Stimulated activated CD8-positive, alpha-beta memory T cell treated with anti-CD3 and anti-CD28 coated beads, Interleukin-4, amount 100 ng/mL, for 1 hour (primary cell): ENCODE measurements around the gene FAM72A.
"Not testable (repeated sequence)": the region's sequence is repeated elsewhere in the genome, so short reads cannot be mapped to it uniquely, and the experiment has no call there.

Experiments
- DNase-seq, 2 donors: peaks; one replicate each; pipeline ENCODE4 v3.0.0-alpha.2; 2020; ENCODE audit warnings: low read depth in 2 of 2, low spot score in 1 of 2

FAM72A gene

GRCh38 chr1:206169794-206170193 is 32.8 kb downstream of the FAM72A start:
- DNase-seq: not testable (repeated sequence)

DNA sequence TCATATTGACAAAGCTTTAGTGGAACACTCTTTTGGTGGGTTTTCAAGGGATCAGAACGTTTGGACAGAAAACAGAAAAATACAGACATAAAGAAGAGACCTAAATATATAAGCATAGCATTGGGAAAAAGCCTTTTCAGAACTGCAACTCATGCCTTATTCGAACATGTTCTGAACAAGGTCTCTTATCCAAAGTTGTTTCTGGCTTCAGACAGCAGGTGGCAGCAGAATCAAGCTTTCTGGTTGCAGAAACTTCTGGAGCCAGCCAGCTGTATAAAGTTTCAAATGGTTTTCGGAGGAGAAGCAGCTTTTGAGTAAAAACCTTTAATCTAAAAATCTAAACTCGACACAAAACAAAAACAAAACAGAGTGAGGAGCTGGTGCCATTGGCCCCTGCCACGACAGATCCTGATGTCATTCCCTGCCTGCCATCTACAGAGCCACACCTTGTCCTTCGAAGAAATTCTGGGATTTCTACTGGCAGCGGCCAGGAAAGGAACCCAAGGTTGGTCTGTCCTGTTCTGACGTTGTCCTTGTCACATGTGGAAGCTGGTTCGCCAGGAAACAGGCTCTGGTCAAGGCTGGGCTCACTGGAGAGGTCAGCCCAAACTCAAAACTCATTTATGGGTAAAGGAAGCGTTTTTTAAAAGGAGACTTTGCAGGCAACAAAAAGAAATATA is 35.1 kb downstream of the FAM72A start:
- DNase-seq: not testable (repeated sequence)

DNA sequence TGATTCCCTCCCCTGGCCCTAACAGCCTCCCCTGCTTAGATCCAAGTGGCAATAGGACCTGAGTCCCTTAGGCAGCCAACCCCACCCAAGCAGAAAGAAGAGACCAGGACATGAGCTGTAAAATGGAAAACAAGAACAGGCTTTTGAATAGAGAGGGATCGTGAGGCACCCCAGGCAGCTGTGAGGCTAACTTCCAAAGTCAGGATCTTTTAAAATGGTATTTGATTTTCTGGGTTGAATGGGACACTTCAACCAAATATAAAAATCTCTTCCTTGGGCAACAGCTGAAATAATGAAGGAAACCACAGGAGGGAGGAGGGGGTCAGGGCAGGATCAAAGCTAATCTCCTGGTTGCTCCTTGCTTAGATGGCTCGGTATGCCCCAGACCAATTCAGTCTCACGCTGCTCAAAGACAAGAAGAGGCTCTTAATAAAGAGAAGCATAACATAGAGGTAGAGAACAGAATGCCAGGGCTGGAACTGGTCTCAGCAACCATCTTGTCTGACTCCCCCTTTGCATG is 56.8 kb downstream of the FAM72A start:
- no peak for DNase-seq

DNA sequence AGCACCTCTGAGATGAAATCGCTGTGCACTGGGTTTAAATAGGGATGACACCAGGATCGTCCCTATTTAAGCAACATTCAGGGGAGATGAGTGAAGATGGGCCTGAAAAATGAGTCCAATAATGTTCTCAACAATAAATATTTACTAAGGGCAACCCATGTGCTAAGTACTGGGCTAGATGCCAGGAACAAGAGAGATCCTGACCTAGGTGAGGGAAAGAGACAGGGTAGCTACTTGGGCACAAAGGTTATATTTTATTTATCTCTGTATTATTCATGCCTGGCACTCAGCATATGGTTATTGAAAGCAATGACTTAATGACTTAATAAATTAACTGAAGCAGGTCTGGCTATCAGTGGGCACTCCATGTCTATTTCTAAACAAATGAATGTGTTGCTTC is 58.0 kb downstream of the FAM72A start:
- DNase-seq: no peak

GRCh38 chr1:206143537-206144172 is 59.0 kb downstream of the FAM72A start:
- DNase-seq: no peak

- DNase-seq: no peak
Observed at GRCh38 chr1:206142770-206143169, 59.9 kb downstream of the FAM72A start.

DNA sequence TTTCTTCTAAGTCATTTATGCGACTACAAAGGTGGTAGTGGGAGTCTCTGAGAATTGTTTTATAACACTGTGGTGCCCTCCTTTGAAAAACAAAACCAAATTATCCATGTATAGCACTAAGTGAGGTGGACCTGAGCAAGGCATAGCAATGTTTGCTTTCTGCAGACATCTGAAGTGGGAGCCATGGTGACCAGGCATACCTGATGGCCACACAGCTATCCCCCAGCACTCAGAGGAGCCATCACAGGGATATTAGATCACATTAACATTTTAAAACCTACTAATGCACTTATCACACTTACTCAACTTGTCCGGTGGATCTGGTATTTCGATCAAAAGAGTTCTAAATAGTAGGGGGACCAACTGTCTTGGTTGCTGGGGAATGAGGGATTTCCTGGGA is 60.6 kb downstream of the FAM72A start:
- DNase-seq: no peak

GRCh38 chr1:206136241-206136640 is 66.4 kb downstream of the FAM72A start:
- DNase-seq: no peak
